HG02623 (cell line): Measurements from ENCODE around the gene DVL2.

ENCODE experiments used
- ATAC-seq: cut with Tn5 transposase; IDR thresholded peaks from one replicate; pipeline ENCODE4 v1.9.1; 2021; ENCODE audit warnings: moderate library complexity; ENCODE audit not compliant: unreplicated experiment

DVL2 gene

GRCh38 chr17:7234083-7234951 is at the start of gene DVL2:
TSS of gene DVL2 (minus strand) at chr17:7234517. CDS start at chr17:7234262, 255 bp downstream.
- ATAC-seq: peak; percentile 51

DNA sequence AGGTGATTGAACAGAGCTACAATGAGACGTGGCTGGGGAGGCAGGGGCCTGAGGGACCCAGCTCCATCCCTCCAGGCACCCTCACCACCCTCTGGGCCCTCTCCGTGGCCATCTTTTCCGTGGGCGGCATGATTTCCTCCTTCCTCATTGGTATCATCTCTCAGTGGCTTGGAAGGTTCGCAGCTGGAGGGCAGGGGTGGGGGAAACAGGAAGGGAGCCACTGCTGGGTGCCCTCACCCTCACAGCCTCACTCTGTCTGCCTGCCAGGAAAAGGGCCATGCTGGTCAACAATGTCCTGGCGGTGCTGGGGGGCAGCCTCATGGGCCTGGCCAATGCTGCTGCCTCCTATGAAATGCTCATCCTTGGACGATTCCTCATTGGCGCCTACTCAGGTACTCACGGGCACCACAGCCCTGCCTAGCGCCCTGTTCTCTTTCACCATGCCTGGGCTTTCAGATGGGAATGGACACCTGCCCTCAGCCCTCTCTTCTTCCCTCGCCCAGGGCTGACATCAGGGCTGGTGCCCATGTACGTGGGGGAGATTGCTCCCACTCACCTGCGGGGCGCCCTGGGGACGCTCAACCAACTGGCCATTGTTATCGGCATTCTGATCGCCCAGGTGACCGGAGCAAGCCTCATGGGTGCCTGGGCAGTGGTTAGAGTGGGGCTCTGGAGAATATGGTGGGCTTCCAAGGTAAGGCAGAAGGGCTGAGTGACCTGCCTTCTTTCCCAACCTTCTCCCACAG is 49.3 kb upstream of the DVL2 start:
- ATAC-seq: no peak

GRCh38 chr17:7282752-7283321 is 48.5 kb upstream of the DVL2 start:
- no peak for ATAC-seq

- no peak for ATAC-seq
Measured at GRCh38 chr17:7281953-7282751, 47.8 kb upstream of the DVL2 start.

GRCh38 chr17:7281074-7281952 is 47.0 kb upstream of the DVL2 start, which contains the start of gene SLC2A4:
TSS of gene SLC2A4 (plus strand) at chr17:7281718. CDS start at chr17:7281935, 217 bp downstream.
- peak; percentile 38 for ATAC-seq

DNA sequence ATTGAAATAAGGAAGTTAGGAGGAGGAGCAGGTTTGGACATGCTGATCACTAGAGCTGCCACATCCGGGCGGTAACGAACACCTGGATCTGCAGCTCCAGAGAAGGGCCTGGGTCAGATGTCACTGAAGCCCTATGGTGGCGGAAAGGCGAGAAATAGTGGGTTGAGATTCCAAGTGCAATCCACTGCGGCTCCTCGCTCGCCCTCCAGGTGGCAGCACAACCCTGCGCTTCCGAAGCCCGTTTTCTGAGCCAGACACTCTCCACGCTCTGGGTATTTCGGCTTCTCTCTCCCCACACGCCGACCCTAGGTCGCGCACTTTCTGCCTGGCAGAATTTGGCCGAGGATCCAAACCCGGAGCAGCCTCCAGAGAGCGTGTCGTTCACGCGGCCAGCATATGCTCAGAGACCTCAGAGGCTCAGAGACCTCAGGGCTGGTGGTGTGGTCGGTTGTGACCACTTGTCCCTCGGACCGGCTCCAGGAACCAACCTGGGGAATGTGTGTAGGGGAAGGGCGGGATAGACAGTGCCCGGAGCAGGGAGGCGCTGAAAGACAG is 46.3 kb upstream of the DVL2 start:
- ATAC-seq: peak; percentile 47

DNA sequence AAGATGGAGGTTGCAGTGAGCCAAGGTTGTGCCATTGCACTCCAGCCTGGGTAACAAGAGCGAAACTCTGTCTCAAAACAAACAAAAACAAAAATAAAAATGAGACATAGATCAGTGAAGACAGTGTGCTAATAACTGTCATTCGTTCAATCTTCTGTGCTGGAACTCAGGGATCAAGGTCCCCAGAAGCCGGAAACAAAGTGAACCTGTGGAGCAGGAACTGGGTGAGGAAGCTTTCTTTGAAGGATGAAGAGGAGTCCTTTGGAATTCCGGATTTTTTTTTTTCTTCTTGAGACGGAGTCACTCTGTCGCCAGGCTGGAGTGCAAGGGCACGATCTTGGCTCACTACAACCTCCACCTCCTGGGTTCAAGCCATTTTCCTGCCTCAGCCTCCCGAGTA is 45.1 kb upstream of the DVL2 start:
- no peak for ATAC-seq

DNA sequence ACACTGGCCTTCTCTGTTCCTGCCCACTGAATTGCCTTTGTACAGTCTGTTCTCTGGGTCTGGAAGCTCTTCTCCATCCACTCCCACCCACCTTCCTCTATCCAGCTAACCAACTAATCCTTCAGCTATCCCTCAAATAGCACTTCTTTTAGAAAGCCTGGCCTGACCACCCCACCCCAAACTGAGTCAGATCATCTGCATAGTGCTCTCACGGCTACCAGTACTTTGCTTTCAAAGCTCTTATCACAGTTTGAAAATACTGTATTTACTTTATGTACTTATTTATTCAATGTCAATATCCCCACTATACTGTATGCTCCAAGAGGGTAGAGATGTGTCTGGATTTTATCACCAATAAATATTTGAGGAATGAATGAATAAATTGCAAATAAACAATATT is 32.5 kb upstream of the DVL2 start:
- no peak for ATAC-seq

GRCh38 chr17:7263801-7264078 is 29.4 kb upstream of the DVL2 start:
- ATAC-seq: no peak

- no peak for ATAC-seq
Measured at GRCh38 chr17:7262935-7263800, 28.9 kb upstream of the DVL2 start.

GRCh38 chr17:7262192-7262934 is 28.0 kb upstream of the DVL2 start, which contains the start of gene CLDN7:
TSS of gene CLDN7 (minus strand) at chr17:7262478. CDS start at chr17:7262043, 435 bp downstream.
- ATAC-seq: no peak

DNA sequence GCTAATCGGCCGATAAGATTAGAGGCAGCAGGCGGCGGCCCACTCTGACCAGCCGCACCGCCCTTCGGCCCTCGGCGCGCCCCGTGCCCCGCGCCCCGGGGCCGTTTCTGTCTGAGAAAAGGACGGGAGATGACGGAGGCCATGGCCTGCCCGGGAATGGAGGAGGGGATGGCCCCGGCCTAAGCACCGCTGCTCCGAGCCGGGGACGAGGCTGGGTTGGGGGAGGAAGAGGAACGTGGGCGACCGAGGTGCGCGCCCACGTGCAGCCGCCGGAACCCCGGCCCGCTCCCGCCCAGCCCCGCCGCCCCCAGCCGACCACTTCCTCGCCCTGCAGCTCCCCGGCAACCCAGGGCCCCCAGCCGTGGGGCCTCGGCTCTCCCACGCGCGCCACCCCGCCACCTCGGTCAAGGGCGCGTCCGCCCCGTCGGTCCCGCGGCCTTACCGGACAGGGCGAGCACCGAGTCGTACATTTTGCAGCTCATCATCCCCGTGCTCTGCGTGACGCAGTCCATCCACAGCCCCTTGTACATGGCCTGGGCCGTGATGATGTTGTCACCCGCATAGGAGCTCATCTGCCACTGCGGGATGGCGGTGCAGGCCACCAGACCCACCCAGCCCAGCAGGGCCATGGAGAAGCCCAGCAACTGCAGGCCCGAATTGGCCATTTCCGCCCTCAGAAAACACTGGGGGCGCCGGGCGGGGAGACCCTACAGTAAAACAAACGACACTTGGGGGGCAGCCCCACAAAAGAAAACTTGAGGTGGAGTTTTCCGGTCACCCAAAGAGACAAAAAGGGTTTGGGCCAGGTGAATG is 27.3 kb upstream of the DVL2 start:
- ATAC-seq: no peak

DNA sequence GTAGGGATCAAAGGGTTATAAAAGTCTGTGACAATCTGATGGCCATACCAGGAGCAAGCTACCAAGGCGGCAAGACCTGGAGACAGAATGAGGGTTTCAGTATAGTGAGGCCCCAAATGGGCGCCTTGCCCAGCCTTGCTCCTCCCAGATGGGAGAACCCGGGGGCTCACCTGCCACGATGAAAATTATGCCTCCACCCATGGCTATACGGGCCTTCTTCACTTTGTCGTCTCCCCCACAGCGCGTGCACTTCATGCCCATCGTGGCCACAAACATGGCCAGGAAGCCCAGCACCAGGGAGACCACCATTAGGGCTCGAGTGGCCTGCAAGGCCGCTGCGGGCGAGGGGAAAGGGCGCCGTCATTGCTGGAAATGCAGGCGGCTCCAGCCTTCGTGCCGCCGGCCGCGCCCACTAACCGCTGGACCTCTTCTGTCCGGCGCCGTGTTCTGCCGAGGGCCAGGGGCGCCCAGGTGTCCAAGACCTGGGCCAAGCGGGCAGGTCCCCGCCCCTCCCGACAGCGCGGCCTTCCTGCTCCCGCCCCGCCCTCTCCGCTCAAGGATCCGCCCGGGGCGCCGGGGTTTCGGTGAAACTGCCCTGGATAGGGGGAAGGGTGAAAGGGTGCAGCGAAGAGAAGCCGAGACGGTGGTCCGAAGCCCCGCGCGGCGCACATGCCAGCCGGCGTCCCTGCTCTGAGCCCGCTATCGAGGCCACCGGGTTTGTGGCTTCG is 26.5 kb upstream of the DVL2 start:
- ATAC-seq: no peak

DNA sequence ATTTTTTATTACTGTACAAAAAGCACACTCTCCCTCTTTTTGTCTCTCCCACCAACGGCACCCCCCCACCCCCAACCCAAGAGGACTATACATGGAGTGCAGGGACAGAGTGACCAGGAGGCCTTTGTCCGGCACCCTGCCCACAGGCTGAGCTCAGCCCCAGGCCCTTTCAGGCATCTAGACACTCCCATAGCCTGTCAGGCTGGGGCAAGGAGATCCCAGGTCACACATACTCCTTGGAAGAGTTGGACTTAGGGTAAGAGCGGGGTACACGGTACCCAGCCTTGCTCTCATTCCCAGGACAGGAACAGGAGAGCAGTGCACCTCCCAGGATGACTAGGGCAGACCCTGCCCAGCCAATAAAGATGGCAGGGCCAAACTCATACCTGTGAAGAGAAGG is 25.8 kb upstream of the DVL2 start:
- ATAC-seq: no peak

DNA sequence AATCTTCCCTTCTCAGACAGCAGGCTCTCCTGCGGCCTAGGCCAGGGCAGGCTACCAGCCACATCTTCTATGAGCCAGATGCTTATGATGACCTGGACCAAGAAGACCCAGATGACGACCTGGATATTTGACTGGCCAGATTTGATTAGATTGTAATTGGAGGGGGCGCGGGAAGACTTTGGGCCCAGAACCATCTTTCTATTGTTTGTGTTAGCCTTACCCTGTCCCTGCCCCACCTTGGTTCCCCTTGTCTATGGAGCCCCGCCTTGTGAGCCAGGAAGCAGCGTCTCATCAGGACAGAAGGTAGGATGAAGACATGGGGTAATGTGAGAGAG is 25.2 kb upstream of the DVL2 start:
- no peak for ATAC-seq

DNA sequence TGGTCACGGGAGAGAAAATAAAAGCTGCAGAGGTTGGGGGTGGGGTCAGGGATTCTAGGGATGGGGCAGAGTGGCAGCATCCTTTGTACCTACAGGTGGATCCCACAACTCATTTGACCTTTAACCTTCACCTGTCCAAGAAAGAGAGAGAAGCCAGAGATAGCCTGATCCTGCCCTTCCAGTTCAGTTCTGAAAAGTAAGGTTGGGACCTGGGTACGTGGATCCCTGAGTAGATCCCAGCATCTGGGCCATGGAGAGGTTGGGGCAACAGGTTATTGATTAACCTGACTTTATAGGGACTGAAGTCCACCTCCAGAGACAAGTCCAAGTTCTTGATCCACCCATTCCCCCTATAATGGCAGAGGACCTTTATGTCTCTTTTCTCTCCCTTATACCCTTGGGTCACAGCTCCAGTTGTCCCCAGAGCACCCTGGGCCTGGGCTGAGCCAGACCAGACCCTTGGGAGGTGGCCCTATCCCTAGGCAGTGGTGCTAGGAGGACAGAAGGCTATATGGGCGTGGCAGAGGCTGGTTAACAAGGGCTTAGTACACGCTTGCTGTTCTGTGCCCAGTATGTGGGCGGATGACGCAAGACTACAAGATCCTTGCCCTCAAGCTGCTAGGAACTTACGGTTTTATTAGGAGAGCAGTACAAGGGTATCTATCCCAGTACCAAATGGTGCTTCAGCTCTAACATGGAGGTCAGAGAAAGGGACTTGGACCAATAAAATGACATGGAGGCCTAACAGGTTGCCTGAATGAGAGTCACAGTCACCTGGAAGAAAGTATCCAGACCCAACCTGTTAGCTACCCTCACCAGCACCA is 24.6 kb upstream of the DVL2 start:
- ATAC-seq: no peak
